ENCODE measurements around the gene GSKIP.

- TF ChIP-seq CTCF (IDR thresholded peaks at IDR 0.05) (no peak), POLR2A (IDR thresholded peaks at IDR 0.05) (no peak)
Observed at GRCh38 chr14:96341323-96341722, 22.0 kb upstream of the GSKIP start.

Data from lower leg skin (tissue), 3 donors.